PC-9 (cell line): Measurements from ENCODE around the gene SPHK2. TPM values are rescaled to one million over a fixed set of nuclear protein-coding genes. Genes with fewer than 3 reads are reported as not detected.
"Not testable (repeated sequence)": the region's sequence is repeated elsewhere in the genome, so short reads cannot be mapped to it uniquely, and the experiment has no call there.

ENCODE experiments used
- BruUV-seq: library from RNA; stranded (reverse); fragments of 400-500 nt; replicated peaks from 2 replicates; lab custom pipeline; 2021; lab: Mats Ljungman, UMichigan
- CTCF ChIA-PET: fragments of 300-600 bp; sonication (Branson Sonifier 250); formaldehyde crosslinking; loops from one replicate; lab custom pipeline; 2022; ENCODE audit warnings: antibody characterized with exemption; lab: Charles Lee
- POLR2A ChIA-PET: fragments of 300-600 bp; sonication (Branson Sonifier 250); formaldehyde crosslinking; loops from one replicate; lab custom pipeline; 2022; ENCODE audit warnings: antibody characterized with exemption; ENCODE audit not compliant: unreplicated experiment; lab: Charles Lee
- DNase-seq, 2 experiments: peaks; one replicate each; pipeline versions ENCODE4 v3.0.0 to v3.0.0-alpha.2; 2015 to 2022; ENCODE audit warnings: mixed read lengths in 1 of 2
- H2AFZ ChIP-seq: fragments of 200-600 bp; sonication (generic); 2 replicates; pipeline ENCODE4 v1.8.1; 2017; ENCODE audit warnings: antibody characterized with exemption
- H3F3A ChIP-seq: fragments of 200-600 bp; sonication (generic); 2 replicates; pipeline ENCODE4 v1.8.1; 2017; ENCODE audit warnings: antibody characterized with exemption, mild to moderate bottlenecking, low read depth; ENCODE audit not compliant: insufficient read depth
- H3K27ac ChIP-seq: fragments of 200-600 bp; sonication (generic); 2 replicates; pipeline ENCODE4 v1.6.1; 2016; ENCODE audit warnings: mixed run types
- H3K27me3 ChIP-seq: fragments of 200-600 bp; sonication (generic); 2 replicates; pipeline ENCODE4 v1.6.1; 2016; ENCODE audit warnings: low read depth, mixed run types; ENCODE audit not compliant: insufficient read depth
- H3K36me3 ChIP-seq: fragments of 200-600 bp; sonication (generic); 2 replicates; pipeline ENCODE4 v1.6.1; 2016; ENCODE audit warnings: low read depth, mixed run types
- H3K4me1 ChIP-seq: fragments of 200-600 bp; sonication (generic); replicated peaks from 2 replicates; pipeline ENCODE4 v1.6.1; 2016; ENCODE audit warnings: mixed run types; ENCODE audit not compliant: insufficient read depth
- H3K4me2 ChIP-seq: fragments of 200-600 bp; sonication (generic); 2 replicates; pipeline ENCODE4 v1.6.1; 2017; ENCODE audit warnings: mixed run types
- H3K4me3 ChIP-seq: fragments of 200-600 bp; sonication (generic); 2 replicates; pipeline ENCODE4 v1.6.1; 2016; ENCODE audit warnings: mixed run types
- H3K79me2 ChIP-seq: fragments of 200-600 bp; sonication (generic); 2 replicates; pipeline ENCODE4 v1.6.1; 2017; ENCODE audit warnings: low read depth, mixed run types
- H3K9me2 ChIP-seq: fragments of 200-600 bp; sonication (generic); 2 replicates; pipeline ENCODE4 v1.8.1; 2017; ENCODE audit warnings: mild to moderate bottlenecking; ENCODE audit not compliant: insufficient read depth
- H3K9me3 ChIP-seq: fragments of 200-600 bp; sonication (generic); 2 replicates; pipeline ENCODE4 v1.8.1; 2016; ENCODE audit warnings: low read depth; ENCODE audit not compliant: insufficient read depth
- H4K20me1 ChIP-seq: fragments of 200-600 bp; sonication (generic); 2 replicates; pipeline ENCODE4 v1.8.1; 2017; ENCODE audit not compliant: insufficient read depth
- CTCF ChIP-seq: fragments of 200-600 bp; sonication (generic); conservative IDR thresholded peaks from 2 replicates; pipeline ENCODE4 v1.6.1; 2017; ENCODE audit warnings: mixed run types, antibody characterized with exemption, mild to moderate bottlenecking, moderate library complexity
- EZH2 ChIP-seq: fragments of 200-600 bp; sonication (generic); IDR thresholded peaks from 2 replicates; pipeline ENCODE4 v1.8.0; 2017; ENCODE audit warnings: antibody characterized with exemption, low read depth
- intact Hi-C: fragments of 100-400 bp; cut with micrococcal nuclease; formaldehyde crosslinking; loops from one replicate; pipeline ENCODE4 v1.10.0; 2022; ENCODE audit not compliant: unreplicated experiment
- total RNA-seq: library from RNA; stranded (reverse); gene quantifications from 2 replicates; pipeline ENCODE4 v1.2.3, GENCODE V29; 2021

SPHK2 gene
- total RNA-seq, 1 experiment from 2014 or later = 18.4 TPM

GRCh38 chr19:48656840-48657474 is 37.7 kb downstream of the SPHK2 start:
- no peak for TF ChIP-seq CTCF
- TF ChIP-seq EZH2 = no peak
- no peak overlapping the region for H3K27ac ChIP-seq
- peaks cover 18% of the 10 kb centered on the region for H3F3A ChIP-seq
- intact Hi-C loops = no loop called here
- no peaks in the 10 kb centered on the region for H3K79me2 ChIP-seq
- peak overlapping the region; percentile 8; the same call in 1 of the 2 replicates for H3K4me2 ChIP-seq
- no peaks in the 10 kb centered on the region for H3K9me3 ChIP-seq
- ChIA-PET CTCF (interaction anchor here (0.6 to 0.7 kb wide), 2 partner anchors 8 to 17 kb away, joined by 3 to 5 read pairs; no protein-coding TSS in a partner anchor), POLR2A (interaction anchor here (0.7 kb wide), 1 partner anchor 546 kb away, joined by 18 read pairs; the partner anchor contains the start of gene PLA2G4C)
- H4K20me1 ChIP-seq = no peaks in the 10 kb centered on the region
- no TSS peak for BruUV-seq
- H3K4me3 ChIP-seq = no peak overlapping the region
- H3K36me3 ChIP-seq = no peaks in the 10 kb centered on the region
- no peaks in the 10 kb centered on the region for H3K9me2 ChIP-seq
- no peak overlapping the region for H2AFZ ChIP-seq
- H3K4me1 ChIP-seq = peaks cover 10% of the 10 kb centered on the region; the same call in 1 of the 2 replicates
- no peaks in the 10 kb centered on the region for H3K27me3 ChIP-seq
- DNase-seq = peak in 1 of 2 experiments; percentile 70

- BruUV-seq, H3K4me1 ChIP-seq, H3K79me2 ChIP-seq, H3K36me3 ChIP-seq, intact Hi-C loops, H3K9me3 ChIP-seq, H2AFZ ChIP-seq, H3K4me2 ChIP-seq, H3K4me3 ChIP-seq, DNase-seq, H4K20me1 ChIP-seq, H3K27ac ChIP-seq, H3K27me3 ChIP-seq, H3K9me2 ChIP-seq: not testable (repeated sequence)
- POLR2A ChIA-PET = interaction anchor here (0.6 kb wide), 1 partner anchor 700 kb away, joined by 15 read pairs; no protein-coding TSS in a partner anchor
- CTCF ChIA-PET = interaction anchor here (0.6 to 0.7 kb wide), 2 partner anchors 9 to 17 kb away, joined by 3 to 5 read pairs; no protein-coding TSS in a partner anchor
- H3F3A ChIP-seq = peaks cover 14% of the 10 kb centered on the region
Measured at GRCh38 chr19:48657828-48658227, 38.5 kb downstream of the SPHK2 start.

- no peaks in the 10 kb centered on the region for H3K9me3 ChIP-seq
- no peak overlapping the region for H3K4me3 ChIP-seq
- no peaks in the 10 kb centered on the region for H3K9me2 ChIP-seq
- POLR2A ChIA-PET = interaction anchor here (0.5 kb wide), 1 partner anchor 62 kb away, joined by 3 read pairs; no protein-coding TSS in a partner anchor
- no peaks in the 10 kb centered on the region for H4K20me1 ChIP-seq
- no peak overlapping the region for H3K4me2 ChIP-seq
- no peaks in the 10 kb centered on the region for H3K79me2 ChIP-seq
- peaks cover 14% of the 10 kb centered on the region for H3F3A ChIP-seq
- no peak overlapping the region for H2AFZ ChIP-seq
- intact Hi-C loops = no loop called here
- no peak for TF ChIP-seq CTCF
- no peak for TF ChIP-seq EZH2
- H3K36me3 ChIP-seq = no peaks in the 10 kb centered on the region
- H3K27me3 ChIP-seq = no peaks in the 10 kb centered on the region
- H3K4me1 ChIP-seq = peaks cover 5% of the 10 kb centered on the region; the same call in 1 of the 2 replicates
- H3K27ac ChIP-seq = no peak overlapping the region
- CTCF ChIA-PET = interaction anchor here (0.6 kb wide), 2 partner anchors 184 to 540 kb away, joined by 3 to 6 read pairs; no protein-coding TSS in a partner anchor
- BruUV-seq = no TSS peak
- DNase-seq = no peak
Measured at GRCh38 chr19:48658483-48658882, 39.2 kb downstream of the SPHK2 start.
